DMS114 treated with DMSO at 0.1 percent for 48 hours (cell line): ENCODE data around the gene MCHR1.

Experiments used
- DNase-seq: peaks from one replicate; lab custom pipeline; 2025; ENCODE audit not compliant: unreplicated experiment; lab: John Stamatoyannopoulos, UW

Gene MCHR1

DNA sequence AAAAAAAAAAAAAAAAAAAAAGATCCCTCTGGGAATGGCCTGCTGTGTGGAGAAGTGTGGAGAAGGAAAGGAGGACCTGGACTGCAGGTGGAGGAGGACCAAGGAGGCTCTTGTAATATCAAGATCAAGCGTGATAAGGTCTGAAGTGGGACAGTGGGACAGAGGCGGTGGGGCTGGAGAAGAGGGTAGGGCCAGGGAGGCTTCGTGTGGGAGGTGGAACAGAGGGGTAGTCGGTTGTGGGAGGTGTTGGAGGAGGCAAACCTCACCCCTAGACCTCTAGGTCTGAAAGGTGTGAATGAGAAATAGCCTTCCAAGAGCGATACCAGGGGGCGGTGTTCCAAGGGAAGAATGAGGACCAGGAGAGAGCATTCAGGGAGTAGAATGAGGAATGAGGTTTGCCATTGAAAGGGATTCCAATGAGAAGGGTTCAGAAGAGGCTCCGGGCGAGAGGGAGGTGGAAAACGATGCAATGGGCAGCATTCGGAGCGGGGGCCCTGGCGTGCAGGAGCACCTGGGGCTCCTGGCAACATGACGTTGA is 44.2 kb downstream of the MCHR1 start:
- no peak for DNase-seq

DNA sequence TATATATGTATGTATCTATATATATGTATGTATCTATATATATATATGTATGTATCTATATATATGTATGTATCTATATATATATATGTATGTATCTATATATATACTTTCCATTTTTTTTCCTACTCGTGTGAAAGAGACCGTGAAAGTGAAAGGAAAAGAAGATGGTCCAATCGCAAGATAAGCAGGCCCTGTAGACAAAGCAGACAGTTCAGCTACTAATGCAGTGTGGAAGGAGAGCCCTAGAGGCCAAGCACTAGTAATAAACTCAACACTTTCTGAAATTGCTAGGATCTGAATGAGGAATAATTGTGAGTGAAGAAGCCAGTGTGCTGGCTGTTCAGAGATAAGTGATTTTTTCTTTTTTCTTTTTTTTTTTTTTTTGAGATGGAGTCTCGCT is 47.2 kb downstream of the MCHR1 start:
- peak; percentile 3 for DNase-seq

DNA sequence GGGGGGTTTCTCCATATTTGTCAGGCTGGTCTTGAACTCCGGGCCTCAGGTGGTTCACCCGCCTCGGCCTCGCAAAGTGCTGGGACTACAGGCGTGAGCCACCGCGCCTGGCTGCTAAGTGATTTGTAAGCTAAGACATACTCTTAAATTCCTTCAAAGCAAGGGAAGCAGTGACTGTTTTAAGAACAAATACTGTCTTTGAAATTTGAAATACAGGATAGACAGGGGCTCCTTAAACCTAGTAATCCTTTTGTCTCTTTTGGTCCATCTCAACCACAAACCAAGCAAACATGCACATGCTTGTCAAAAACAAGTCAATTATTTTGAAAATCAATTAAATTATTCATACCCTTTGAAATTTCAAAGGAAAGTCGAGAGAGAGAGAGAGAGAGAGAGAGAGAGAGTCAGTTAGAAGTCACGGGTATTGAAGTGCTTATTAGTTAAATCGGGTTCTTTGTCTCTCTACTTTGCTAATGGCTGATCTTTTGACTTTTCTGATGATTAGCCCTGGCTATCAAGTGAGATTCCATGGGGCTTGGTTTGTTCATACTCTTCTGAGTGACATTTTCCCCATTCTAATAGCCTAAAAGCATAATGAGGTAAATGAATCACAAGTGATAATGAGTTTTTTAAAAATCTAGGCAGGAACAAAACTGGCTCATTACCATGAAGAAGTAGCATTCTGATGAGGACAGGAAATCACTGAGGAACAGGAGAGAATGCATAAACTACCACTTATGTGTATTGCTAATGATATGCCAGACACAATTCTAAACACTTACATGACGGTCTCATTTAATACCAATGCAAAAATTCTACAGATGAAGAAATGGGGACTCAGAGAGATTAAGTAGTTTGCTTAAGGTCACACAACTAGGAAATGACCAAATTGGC is 48.0 kb downstream of the MCHR1 start:
- no peak for DNase-seq

DNA sequence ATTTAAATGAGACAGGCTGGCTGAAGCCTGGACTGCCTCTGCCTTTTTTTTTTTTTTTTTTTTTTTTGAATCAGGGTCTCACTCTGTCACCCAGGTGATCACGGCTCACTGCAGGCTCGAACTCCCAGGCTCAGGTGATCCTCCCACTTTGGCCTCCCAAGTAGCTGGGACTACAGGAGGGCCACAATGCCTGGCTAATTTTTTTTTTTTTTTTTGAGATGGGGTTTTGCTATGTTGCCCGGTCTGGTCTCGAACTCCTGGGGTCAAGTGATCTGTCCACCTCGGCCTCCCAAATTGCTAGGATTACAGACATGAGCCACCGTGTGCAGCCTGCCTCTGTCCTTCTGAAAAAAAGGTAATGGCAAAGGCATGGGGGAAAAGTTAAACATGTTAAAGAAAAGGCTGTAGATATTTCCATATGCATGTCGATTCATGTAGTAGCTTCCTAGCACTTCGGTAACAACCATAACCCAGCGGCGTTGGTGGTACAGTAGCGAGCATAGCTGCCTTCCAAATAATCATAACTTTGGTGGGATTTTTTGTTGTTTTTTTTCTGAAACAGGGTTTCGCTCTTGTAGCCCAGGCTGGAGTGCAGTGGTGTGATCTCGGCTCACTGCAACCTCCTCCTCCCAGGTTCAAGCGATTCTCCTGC is 48.8 kb downstream of the MCHR1 start:
- DNase-seq = no peak

GRCh38 chr22:40728731-40729189 is 49.5 kb downstream of the MCHR1 start:
- no peak for DNase-seq

GRCh38 chr22:40729284-40729683 is 50.0 kb downstream of the MCHR1 start:
- no peak for DNase-seq
